Measurements from ENCODE around the gene UBE2F. TPM values are rescaled to one million over a fixed set of nuclear protein-coding genes. Genes with fewer than 3 reads are reported as not detected.
A peak's percentile ranks its signal among the peaks of the same experiment; 100 is the strongest.

Gene UBE2F, protein sequence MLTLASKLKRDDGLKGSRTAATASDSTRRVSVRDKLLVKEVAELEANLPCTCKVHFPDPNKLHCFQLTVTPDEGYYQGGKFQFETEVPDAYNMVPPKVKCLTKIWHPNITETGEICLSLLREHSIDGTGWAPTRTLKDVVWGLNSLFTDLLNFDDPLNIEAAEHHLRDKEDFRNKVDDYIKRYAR
- 10 to 100 TPM; 22.1 to 44.1 TPM for total RNA-seq

DNA sequence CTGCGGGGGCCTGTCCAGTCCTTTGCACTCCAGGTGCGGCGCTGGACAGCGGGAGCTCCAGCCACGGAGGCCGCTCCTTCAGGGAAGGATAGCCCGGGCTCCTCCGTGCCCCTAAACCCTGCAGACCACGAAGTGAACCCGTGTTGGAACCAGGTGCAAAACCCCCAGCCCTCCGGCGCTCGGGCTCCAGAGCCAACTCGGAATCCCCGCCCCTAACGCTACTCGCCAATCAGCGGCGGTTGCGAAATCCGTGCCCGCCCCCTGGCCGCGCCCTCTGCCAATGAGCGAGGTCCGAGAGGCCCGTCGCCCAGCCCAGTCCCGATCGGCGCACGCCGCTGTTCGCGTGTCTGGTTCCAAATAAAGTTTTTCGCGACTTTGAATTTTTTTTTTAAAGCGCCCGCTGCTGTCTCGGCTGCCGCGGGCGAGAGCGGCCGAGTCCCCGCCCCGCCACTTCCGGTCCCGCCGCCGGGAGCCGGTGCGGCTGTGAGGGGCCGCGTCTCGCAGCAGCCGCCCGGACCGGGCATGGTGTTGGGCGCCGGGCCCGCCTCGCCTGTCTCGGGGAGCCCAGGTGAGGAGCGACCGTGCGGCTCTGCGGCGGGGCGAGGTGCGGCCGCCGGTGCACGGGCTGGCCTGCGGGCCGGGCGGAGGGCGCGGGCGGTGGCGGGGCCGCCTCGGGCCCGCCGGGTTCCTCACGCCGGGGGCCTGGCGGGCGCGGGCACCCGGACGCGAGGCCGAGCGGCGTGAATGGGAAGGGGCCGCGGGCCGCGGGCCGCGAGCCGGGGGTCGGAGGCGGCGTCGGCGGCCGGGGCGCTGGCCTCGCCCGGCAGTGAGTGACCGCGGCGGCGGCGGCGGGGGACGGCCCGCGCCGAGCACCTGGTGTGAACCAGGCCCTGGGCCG lies at the start of gene UBE2F:
Gene UBE2F (plus strand): TSS at position 450 of the 898 bp plus-strand sequence. CDS start 6,094 bp downstream, outside the sequence.
- ATAC-seq (peak; percentile 98), DNase-seq (peak; percentile 97)
- Mint-ChIP-seq H3K36me3 (peaks cover 8% of the 10 kb centered on the region), H3K9me3 (ENCODE audit: low read depth) (peaks cover 6% of the 10 kb centered on the region), H3K27me3 (no peaks in the 10 kb centered on the region), H3K4me3 (peak within 1 kb of the TSS; percentile 78), H3K27ac (peak within 1 kb of the TSS; percentile 52), H3K4me1 (peaks cover 28% of the 10 kb centered on the region)
- CTCF ChIA-PET, result interaction anchor here (1.0 kb wide), 1 partner anchor 26 kb away, joined by 3 read pairs; no protein-coding TSS in a partner anchor

DNA sequence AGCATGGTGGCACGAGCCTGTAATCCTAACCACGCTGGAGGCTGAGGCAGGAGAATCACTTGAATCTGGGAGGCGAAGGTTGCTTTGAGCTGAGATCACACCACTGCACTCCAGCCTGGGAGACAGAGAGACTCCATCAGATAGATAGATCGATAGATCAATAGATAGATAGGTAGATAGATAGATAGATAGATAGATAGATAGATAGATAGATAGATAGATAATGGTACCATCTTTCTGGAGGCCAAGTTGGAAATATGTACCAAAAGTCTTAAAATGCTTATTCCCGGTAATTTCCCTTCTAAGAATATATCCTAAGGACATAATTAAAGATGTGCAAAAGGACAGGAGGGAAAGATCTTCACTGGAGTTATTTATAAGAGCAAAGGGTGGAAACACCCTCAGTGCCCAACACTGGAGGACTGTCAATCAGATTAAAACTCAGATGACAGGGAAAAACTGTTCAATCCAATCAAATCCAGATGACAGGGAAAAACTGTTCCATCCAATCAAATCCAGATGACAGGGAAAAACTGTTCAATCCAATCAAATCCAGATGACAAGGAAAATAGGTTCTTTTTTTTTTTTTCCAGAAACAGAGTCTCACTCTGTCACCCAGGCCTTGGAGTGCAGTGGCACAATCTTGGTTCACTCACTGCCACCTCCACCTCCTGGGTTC lies 49.0 kb upstream of the UBE2F start:
- Mint-ChIP-seq H3K9me3 (ENCODE audit: low read depth) (no peaks in the 10 kb centered on the region), H3K27me3 (no peaks in the 10 kb centered on the region), H3K36me3 (no peaks in the 10 kb centered on the region), H3K27ac (no peak overlapping the region), H3K4me3 (no peak overlapping the region), H3K4me1 (no peaks in the 10 kb centered on the region)
- ATAC-seq (no peak), DNase-seq (no peak)
- CTCF ChIA-PET, result no interaction called here

DNA sequence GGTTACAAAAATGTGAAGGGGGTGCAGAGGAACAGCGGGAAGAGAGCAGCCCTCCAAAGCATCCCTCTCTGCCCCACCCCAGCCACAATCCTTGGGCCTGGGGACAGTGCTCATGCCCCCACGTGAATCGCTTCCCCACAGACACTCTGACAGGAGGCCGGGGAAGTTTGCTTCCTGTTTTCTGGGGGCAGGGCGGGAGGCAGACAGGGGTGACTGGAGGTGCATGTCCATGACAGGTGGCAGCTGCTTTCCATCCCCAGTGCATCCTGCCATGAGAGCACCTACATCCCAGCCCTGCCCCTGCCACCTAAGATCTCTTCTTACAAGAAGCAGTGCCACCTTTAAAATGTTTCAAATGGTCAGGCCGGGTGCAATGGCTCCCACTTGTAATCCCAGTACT lies 47.2 kb upstream of the UBE2F start:
- no peaks in the 10 kb centered on the region for H3K36me3 Mint-ChIP-seq
- H3K9me3 Mint-ChIP-seq (ENCODE audit: low read depth), result no peaks in the 10 kb centered on the region
- CTCF ChIA-PET, result no interaction called here
- H3K4me3 Mint-ChIP-seq, result no peak overlapping the region
- peaks cover 2% of the 10 kb centered on the region for H3K4me1 Mint-ChIP-seq
- no peak overlapping the region for H3K27ac Mint-ChIP-seq
- DNase-seq (no peak), ATAC-seq (no peak)
- H3K27me3 Mint-ChIP-seq, result no peaks in the 10 kb centered on the region

DNA sequence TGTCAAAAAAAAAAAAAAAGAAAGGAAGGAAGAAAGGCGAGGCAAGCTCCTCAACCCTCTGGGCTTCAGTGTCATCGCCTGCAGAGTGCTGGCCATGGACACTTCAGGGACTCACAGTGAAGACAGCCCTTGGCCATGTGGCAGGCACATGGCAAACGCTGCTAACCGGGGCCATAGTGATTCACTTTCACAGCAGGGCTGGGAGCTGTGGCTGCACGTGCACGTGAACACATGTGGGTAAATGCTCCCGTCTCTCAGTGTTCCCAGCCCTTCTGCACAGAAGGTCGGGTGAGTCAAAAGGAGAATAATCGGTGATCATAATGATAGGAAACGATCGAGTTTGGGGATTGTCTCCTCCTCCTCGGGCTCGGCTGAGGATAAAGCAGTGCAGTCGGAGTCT lies 46.1 kb upstream of the UBE2F start:
- H3K36me3 Mint-ChIP-seq, result no peaks in the 10 kb centered on the region
- no peak for ATAC-seq
- H3K4me3 Mint-ChIP-seq, result no peak overlapping the region
- DNase-seq, result no peak
- CTCF ChIA-PET, result interaction anchor here (0.7 kb wide), 1 partner anchor 70 kb away, joined by 3 read pairs; no protein-coding TSS in a partner anchor
- H3K27ac Mint-ChIP-seq, result no peak overlapping the region
- H3K27me3 Mint-ChIP-seq, result no peaks in the 10 kb centered on the region
- H3K4me1 Mint-ChIP-seq, result peaks cover 3% of the 10 kb centered on the region
- H3K9me3 Mint-ChIP-seq (ENCODE audit: low read depth), result no peaks in the 10 kb centered on the region

DNA sequence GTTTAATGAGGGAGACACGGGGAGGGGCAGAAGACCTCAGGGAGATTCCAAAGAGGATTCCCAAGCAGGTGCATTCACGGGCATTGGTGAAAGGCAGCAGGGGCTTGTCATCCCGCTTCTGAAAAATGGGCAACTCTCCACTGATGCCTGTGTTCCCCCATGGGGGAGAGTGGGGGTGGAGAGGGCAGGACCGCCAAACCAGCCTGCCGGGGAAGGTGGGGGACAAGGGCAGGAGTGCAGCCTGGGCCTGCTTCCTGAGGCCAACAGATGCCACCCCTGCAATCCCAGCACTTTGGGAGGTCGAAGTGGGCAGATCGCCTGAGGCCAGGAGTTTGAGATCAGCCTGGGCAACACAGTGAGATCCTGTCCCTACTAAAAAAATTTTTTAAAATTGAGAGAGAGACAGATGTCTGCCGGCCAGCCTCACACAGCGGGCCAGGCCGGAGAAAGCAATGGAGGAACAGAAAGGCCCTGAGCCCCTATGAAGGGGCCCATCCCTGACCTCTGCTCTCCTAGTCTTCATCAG lies 44.8 kb upstream of the UBE2F start:
- no peak overlapping the region for H3K27ac Mint-ChIP-seq
- no peaks in the 10 kb centered on the region for H3K36me3 Mint-ChIP-seq
- no peak overlapping the region for H3K4me3 Mint-ChIP-seq
- CTCF ChIA-PET, result interaction anchor here (1.6 kb wide), 1 partner anchor 9 kb away, joined by 5 read pairs; no protein-coding TSS in a partner anchor
- DNase-seq (no peak), ATAC-seq (no peak)
- H3K9me3 Mint-ChIP-seq (ENCODE audit: low read depth), result no peaks in the 10 kb centered on the region
- peaks cover 7% of the 10 kb centered on the region for H3K4me1 Mint-ChIP-seq
- H3K27me3 Mint-ChIP-seq, result no peaks in the 10 kb centered on the region

DNA sequence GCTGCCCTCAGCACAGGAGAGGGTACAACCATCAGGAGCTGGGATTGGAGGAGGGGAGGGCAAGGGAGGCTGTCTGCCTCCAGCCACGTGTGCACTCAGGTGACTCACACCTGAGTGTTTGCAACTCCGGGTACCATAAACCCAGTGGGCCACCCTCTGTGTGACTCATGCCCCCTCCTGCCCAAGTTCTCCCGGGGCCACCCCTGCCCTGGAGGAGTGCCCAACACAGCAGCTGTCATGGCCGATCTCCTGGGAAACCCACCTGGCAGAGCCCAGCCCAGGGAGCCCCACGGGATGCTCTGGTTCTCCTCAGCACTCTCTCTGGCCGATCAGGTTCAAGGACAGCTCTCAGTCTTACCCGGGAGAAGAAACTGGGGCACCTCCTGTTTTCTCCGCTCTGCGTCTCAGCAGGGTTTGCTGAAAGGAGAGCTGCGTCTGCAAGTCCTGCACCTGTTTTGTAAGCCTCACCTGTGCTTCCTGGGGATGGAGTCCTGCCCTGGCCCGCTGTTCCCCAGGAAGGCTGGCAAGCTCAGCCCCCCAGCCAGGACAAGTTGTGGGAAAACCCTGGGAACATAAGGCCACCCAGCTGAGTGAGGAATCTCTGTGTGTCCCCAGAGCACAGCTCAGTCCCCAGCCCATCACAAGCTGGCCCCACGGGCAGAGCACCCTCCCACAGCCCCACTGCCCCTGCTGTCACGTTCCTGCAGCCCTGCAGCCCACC lies 44.0 kb upstream of the UBE2F start:
- Mint-ChIP-seq H3K27ac (no peak overlapping the region), H3K27me3 (no peaks in the 10 kb centered on the region), H3K4me3 (no peak overlapping the region), H3K4me1 (peaks cover 7% of the 10 kb centered on the region), H3K9me3 (ENCODE audit: low read depth) (no peaks in the 10 kb centered on the region), H3K36me3 (no peaks in the 10 kb centered on the region)
- CTCF ChIA-PET, result interaction anchor here (0.9 to 2.2 kb wide), 15 partner anchors 9 to 217 kb away, joined by 3 to 7 read pairs (median 4); no protein-coding TSS in a partner anchor
- no peak for ATAC-seq
- no peak for DNase-seq

DNA sequence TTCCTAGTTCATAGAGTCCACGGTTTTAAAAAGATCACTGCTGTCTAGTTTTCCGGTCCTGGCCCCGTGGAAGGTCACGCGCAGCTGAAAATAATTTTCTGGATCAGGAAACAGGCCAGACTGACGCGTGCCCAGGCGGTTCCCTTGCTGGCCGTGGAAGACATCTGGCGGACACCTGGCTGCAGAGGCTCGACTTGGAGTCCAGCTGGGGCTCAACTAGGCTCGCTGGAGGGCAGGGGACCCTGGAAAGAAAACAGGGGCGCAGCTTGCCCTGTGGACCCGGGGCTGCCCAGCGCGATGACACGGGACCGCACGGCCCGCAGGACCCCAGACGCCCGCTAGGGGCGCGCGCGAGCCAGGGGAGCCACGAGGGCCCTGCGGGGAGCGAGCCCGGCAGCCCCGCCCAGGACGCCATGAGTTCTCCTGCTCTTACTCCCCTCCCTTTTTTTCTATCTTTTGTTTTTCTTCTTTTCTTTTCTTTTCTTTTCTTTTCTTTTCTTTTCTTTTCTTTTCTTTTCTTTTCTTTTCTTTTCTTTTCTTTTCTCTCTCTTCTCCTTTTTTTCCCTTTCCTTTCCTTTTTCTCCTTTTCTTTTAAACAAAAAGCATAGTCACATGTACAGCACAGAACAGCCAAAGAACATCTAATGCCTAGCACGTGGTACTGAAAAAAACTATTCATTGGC lies 43.2 kb upstream of the UBE2F start:
- no peak overlapping the region for H3K27ac Mint-ChIP-seq
- ATAC-seq (peak; percentile 98), DNase-seq (peak; percentile 77)
- H3K4me3 Mint-ChIP-seq, result no peak overlapping the region
- CTCF ChIA-PET, result interaction anchor here (0.9 to 2.2 kb wide), 16 partner anchors 8 to 216 kb away, joined by 3 to 7 read pairs (median 4); no protein-coding TSS in a partner anchor
- H3K9me3 Mint-ChIP-seq (ENCODE audit: low read depth), result peaks cover under 1% of the 10 kb centered on the region
- H3K36me3 Mint-ChIP-seq, result no peaks in the 10 kb centered on the region
- no peaks in the 10 kb centered on the region for H3K27me3 Mint-ChIP-seq
- H3K4me1 Mint-ChIP-seq, result peaks cover 7% of the 10 kb centered on the region

DNA sequence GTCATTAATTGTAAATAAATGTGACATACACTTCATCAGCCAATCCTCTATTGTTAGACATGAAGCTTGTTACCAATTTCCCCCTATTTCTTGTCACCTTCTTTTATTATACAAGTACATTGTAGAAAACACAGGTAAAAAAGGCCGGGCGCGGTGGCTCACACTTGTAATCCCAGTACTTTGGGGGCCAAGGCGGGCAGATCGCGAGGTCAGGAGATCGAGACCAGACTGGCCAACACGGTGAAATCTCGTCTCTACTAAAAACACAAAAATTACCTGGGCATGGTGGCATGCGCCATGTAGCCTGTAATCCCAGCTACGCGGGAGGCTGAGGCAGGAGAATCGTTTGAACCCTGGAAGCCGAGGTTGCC lies 42.7 kb upstream of the UBE2F start:
- Mint-ChIP-seq H3K4me1 (peaks cover 7% of the 10 kb centered on the region), H3K27ac (no peak overlapping the region), H3K9me3 (ENCODE audit: low read depth) (peaks cover 2% of the 10 kb centered on the region), H3K36me3 (no peaks in the 10 kb centered on the region), H3K27me3 (no peaks in the 10 kb centered on the region), H3K4me3 (no peak overlapping the region)
- CTCF ChIA-PET, result interaction anchor here (1.0 to 2.2 kb wide), 7 partner anchors 9 to 216 kb away, joined by 3 to 7 read pairs (median 5); no protein-coding TSS in a partner anchor
- ATAC-seq (no peak), DNase-seq (no peak)

DNA sequence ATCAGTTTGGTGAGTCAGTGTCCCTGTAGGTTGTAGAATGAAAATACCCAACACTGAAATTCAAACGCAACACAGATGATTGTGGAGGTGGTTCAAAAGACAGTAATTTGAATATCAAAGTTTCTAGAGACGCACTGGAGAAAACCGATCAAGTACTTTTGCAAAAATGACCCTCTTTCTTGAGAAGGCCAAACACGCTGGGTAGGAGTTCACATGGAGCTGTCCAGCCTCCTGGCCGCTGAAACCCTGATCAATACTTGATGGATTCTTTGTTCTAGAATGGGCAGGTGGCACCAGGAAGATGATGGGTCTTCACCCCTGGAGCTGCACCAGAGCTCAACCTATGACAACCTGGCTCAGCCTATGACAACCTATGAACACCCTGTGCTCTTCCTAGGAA lies 39.7 kb upstream of the UBE2F start:
- H3K4me1 Mint-ChIP-seq, result peaks cover 7% of the 10 kb centered on the region
- DNase-seq, result no peak
- CTCF ChIA-PET, result interaction anchor here (0.6 to 0.8 kb wide), 2 partner anchors 155 to 197 kb away, joined by 3 read pairs; no protein-coding TSS in a partner anchor

DNA sequence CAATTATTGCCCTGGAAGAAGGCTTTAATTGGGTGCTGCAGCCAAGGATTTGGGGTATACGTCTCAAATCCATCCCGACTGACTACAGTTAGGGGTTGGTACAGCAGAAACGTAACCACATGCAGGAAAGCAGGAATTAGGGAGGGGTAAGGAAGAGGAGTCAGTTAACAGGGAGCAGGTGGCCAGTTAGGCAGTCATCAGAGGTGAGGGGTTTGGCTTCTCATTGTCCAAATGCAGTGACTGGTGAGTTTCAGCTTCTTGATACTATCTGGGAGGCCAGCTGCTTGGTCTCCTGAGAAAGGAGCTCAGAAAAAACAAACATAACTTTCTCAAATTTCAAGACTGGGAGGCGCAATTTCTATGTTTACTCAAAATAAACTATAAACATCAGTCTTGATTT lies 38.8 kb upstream of the UBE2F start:
- H3K36me3 Mint-ChIP-seq, result peaks cover 2% of the 10 kb centered on the region
- H3K27ac Mint-ChIP-seq, result no peak overlapping the region
- H3K4me3 Mint-ChIP-seq, result no peak overlapping the region
- CTCF ChIA-PET, result no interaction called here
- DNase-seq (no peak), ATAC-seq (no peak)
- no peaks in the 10 kb centered on the region for H3K27me3 Mint-ChIP-seq
- H3K4me1 Mint-ChIP-seq, result peaks cover 9% of the 10 kb centered on the region
- H3K9me3 Mint-ChIP-seq (ENCODE audit: low read depth), result peaks cover 2% of the 10 kb centered on the region

More for the DNA sequence above, 39.7 kb upstream of the UBE2F start:
- peaks cover 2% of the 10 kb centered on the region for H3K9me3 Mint-ChIP-seq (ENCODE audit: low read depth)
- no peak for ATAC-seq
- H3K27me3 Mint-ChIP-seq, result no peaks in the 10 kb centered on the region
- no peak overlapping the region for H3K27ac Mint-ChIP-seq
- peaks cover 2% of the 10 kb centered on the region for H3K36me3 Mint-ChIP-seq
- H3K4me3 Mint-ChIP-seq, result no peak overlapping the region

DNA sequence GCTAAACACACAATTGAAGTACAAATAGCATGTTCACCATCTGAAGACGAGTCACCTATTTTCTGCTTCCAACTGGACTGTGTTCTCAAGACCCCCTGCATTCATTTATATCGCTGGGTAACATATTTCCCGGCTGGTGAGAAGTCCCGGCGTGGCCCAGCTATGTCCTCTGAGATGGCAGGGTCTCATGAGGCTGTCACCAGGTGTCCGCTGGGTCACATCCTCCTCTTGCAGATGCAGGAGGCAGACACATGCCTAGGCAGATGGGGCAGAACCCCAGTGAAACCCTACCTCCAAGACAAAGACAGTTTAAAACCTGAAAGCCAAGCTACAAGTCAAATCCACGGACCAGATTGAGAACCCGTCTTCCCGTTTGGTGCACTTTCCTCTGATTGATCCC lies 36.8 kb upstream of the UBE2F start:
- peaks cover 2% of the 10 kb centered on the region for H3K36me3 Mint-ChIP-seq
- ATAC-seq (no peak), DNase-seq (no peak)
- H3K27me3 Mint-ChIP-seq, result no peaks in the 10 kb centered on the region
- peaks cover 6% of the 10 kb centered on the region for H3K4me1 Mint-ChIP-seq
- CTCF ChIA-PET, result no interaction called here
- H3K4me3 Mint-ChIP-seq, result no peak overlapping the region
- H3K9me3 Mint-ChIP-seq (ENCODE audit: low read depth), result peaks cover 2% of the 10 kb centered on the region
- no peak overlapping the region for H3K27ac Mint-ChIP-seq

DNA sequence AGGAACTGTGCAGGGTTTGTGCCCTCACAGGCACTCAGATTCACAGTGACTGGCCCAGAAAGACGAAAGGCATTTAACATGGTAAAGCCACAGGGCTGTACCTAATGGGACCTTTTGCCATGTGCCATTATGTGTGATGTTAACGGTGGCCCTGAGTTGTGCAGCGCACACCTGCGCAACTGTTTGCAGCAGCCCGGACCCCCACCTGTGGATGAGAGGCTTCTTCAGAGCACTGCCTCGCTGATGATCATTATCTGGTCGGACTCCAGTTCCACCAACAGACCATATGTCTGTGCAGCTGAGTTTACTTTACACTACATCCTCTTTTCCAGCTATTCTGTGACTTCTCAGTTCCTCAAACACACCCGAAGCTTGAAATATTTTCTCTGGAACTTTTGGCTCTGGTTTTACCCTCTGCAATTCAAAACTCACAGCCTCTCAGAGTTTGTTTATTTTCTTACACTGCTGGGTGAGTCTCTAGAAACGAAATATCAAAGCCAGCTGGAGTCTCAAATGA lies 35.6 kb upstream of the UBE2F start:
- CTCF ChIA-PET, result interaction anchor here (1.5 to 1.6 kb wide), 2 partner anchors 8 to 10 kb away, joined by 4 read pairs; no protein-coding TSS in a partner anchor

More for the DNA sequence above, 35.6 kb upstream of the UBE2F start:
- no peak for ATAC-seq
- DNase-seq, result no peak
- no peaks in the 10 kb centered on the region for H3K27me3 Mint-ChIP-seq
- no peak overlapping the region for H3K4me3 Mint-ChIP-seq
- H3K4me1 Mint-ChIP-seq, result peaks cover 4% of the 10 kb centered on the region
- no peak overlapping the region for H3K27ac Mint-ChIP-seq
- peaks cover 2% of the 10 kb centered on the region for H3K36me3 Mint-ChIP-seq
- peaks cover 2% of the 10 kb centered on the region for H3K9me3 Mint-ChIP-seq (ENCODE audit: low read depth)
